Fibroblast of the aortic adventitia (primary cell): Measurements from ENCODE around the gene TRMT1. TPM values are rescaled to one million over a fixed set of nuclear protein-coding genes. Genes with fewer than 3 reads are reported as not detected.
A peak's percentile ranks its signal among the peaks of the same experiment; 100 is the strongest.

Source experiments
- DNase-seq: peaks from one replicate; pipeline ENCODE4 v3.0.0-alpha.2; 2010; ENCODE audit warnings: low read depth
- H3K4me3 ChIP-seq: 2 replicates; pipeline ENCODE4 v1.5.1; 2011; ENCODE audit warnings: low read depth, mild to moderate bottlenecking, control low read depth, low read length, moderate library complexity
- total RNA-seq: library from RNA; depleted of rRNA; stranded (reverse); fragments of >200 nt; gene quantifications from 2 replicates; pipeline ENCODE4 v1.2.3, GENCODE V29; 2012; ENCODE audit warnings: low replicate concordance
- TF ChIP-seq, protein P1 (sequence below): IDR thresholded peaks from 2 replicates; pipeline ENCODE4 v1.5.1; 2011; ENCODE audit warnings: mild to moderate bottlenecking, low read length, control low read depth, inconsistent platforms; ENCODE audit not compliant: insufficient read depth

TRMT1 gene
- total RNA-seq, 1 donor: 23.9 TPM

DNA sequence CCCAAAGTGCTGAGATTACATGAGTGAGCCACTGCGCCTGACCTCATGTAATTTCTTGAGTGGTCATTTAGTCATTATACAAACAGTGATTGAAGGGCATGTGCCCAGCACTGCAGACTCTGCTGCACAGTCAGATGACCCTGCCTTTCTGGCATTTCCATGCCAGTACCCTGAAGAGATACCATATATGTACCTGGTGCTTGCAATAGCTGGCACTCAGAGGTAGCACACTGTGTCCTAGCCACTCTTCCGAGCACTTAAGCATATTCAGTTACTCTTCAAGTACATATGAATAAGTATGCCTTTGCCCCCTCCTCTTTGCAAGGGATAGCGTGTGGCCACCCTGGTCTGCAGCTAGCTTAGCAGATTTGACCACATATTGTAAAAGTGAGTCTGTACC, 18.1 kb upstream of the TRMT1 start:
- no peak for DNase-seq
- H3K4me3 ChIP-seq: no peak overlapping the region
- TF ChIP-seq, protein P1, sequence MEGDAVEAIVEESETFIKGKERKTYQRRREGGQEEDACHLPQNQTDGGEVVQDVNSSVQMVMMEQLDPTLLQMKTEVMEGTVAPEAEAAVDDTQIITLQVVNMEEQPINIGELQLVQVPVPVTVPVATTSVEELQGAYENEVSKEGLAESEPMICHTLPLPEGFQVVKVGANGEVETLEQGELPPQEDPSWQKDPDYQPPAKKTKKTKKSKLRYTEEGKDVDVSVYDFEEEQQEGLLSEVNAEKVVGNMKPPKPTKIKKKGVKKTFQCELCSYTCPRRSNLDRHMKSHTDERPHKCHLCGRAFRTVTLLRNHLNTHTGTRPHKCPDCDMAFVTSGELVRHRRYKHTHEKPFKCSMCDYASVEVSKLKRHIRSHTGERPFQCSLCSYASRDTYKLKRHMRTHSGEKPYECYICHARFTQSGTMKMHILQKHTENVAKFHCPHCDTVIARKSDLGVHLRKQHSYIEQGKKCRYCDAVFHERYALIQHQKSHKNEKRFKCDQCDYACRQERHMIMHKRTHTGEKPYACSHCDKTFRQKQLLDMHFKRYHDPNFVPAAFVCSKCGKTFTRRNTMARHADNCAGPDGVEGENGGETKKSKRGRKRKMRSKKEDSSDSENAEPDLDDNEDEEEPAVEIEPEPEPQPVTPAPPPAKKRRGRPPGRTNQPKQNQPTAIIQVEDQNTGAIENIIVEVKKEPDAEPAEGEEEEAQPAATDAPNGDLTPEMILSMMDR: no peak

DNA sequence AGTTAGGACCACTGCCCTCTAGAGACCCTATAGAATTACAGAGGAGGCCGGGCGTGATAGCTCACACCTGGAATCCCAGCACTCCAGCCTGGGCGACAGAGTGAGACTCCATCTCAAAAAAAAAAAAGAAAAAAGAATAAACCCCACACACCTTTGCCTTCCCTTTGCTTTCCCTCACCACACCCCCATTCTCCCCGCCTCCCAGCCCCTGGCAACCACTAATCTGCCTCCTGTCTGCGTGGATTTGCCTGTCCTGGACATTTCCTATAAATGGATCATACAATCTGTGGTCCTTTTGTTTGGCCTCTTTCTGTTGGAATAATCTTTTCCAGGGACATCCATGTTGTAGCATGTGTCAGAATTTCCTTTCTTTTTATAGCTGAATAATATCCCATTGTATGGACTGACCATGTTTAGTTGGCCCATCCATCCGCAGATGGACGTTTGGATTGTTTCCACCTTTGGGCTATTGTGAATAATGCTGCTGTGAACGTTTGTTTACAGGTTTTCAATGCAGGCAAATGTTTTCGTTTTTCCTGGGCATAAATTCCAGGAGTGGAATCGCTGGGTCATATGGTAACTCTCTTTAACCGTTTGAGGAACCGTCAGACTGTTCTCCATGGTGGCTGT, 16.8 kb upstream of the TRMT1 start:
- TF ChIP-seq, protein P1: no peak
- DNase-seq: no peak
- H3K4me3 ChIP-seq: no peak overlapping the region

DNA sequence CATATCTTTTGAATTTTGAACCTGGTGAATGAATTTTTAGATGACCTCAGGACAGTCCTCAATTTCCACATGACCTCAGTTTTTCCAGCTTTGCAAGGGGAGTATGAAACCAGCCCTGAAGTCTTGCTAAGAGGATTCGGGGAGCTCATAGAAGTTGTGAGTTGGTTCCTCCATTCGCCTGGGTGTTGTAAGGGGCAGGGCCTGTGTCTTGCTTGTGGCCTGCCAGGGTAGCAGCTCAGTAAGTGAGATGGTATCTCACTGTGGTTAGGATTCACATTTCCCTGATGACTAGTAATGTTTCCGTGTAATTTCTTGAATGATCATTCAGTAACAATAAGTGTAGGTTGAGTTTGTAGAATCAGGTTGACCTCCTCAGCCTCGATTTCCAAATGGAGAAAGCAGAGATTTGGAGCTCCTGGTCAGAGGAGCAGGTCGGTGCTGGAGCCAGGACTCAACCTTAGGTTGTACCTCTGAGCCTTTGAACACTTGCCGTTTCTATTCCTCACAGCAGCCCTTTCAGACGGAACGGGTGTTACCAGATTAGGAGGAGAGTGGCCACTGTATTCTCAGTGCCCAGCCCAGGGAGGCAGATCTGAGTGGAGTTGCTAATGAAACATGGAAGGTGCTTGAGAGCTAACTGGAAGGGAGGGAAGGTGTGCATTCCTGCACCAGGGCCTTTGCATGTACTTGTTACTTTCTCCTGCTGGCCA, 16.1 kb upstream of the TRMT1 start:
- peak; percentile 46 for DNase-seq
- no peak overlapping the region for H3K4me3 ChIP-seq
- TF ChIP-seq, protein P1: no peak

DNA sequence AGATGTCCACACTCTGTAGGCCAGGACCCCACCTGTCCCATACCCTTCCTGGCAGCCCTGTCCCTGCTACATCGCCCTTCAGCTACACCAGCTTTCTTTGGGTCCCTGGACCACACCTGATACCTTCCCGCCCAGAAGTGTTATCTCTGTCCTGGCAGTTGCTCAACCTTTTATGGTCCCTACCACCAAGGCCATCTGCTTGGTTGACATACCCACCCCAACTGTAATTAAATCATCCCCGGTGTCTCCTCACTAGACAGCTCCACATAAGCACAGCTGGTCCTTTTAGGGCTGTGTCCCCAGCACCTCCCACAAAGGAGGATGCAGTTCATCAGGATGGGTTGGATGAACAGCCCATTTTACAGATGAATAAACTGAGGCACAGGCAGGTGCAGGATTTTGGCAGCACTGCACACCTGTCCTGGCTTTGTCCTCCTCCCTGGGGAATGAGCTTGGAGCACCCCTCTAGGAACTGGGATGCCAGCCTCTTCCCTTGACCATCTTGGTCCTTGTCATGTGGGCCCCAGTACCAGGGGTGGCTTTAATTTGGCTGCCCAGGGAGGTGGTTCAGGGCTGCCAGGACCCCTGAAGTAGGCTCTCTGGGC, 14.4 kb upstream of the TRMT1 start:
- H3K4me3 ChIP-seq: no peak overlapping the region
- TF ChIP-seq, protein P1: no peak
- DNase-seq: no peak

DNA sequence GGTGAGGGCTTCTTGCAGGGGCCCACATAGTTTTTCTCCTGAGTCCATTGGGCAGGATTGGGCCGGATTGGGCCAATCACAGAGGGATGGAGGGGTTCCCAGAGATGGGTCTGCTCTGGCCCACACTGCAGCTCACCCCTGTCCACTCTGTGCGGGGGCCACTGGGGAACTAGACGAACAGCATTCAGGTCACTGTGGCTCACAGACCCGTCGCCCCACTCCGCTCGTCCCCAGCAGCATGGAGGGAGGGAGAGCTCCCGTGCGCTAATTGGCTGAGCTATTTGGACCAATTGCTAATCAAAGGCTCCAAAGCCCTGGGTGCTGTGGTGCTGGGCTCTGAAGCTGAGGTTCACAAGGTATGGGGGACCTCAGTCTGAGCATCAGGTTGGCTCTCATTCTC, 12.8 kb upstream of the TRMT1 start:
- TF ChIP-seq, protein P1: no peak
- no peak overlapping the region for H3K4me3 ChIP-seq
- no peak for DNase-seq

DNA sequence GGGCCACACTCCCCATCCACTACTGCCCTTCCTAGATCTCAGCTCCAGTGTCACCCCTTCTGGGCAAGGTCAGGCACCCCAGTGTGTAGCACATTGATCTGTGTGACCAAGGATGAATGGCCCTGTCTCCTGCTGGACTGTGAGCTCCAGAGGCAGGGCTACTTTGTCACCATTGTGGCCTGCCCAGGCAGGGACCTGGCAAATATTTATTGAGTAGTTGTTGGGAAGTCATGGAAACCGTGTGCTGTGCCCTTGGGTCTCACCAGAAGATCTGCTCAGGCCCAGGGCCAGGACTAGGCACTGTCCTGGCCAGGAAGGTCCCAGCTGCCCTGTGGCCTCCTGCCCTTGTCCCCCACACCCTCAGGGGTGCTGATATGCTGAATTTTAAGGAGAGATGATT, 12.0 kb upstream of the TRMT1 start:
- H3K4me3 ChIP-seq: no peak overlapping the region
- TF ChIP-seq, protein P1: no peak
- DNase-seq: no peak
